Subcutaneous abdominal adipose tissue (tissue), 5 donors: Measurements from ENCODE around the gene SPRED2.

Source experiments
- H3K27ac ChIP-seq: one replicate; pipeline ENCODE4 v1.7.0; 2013; ENCODE audit warnings: low read depth, mild to moderate bottlenecking, inconsistent platforms, low read length, moderate library complexity
- H3K27me3 ChIP-seq, 5 donors: one replicate each; pipeline ENCODE4 v1.7.0; 2013; ENCODE audit warnings: low read length in 5 of 5, inconsistent platforms in 1 of 5; ENCODE audit not compliant: control insufficient read depth in 5 of 5, insufficient read depth in 4 of 5
- H3K36me3 ChIP-seq, 5 donors: one replicate each; pipeline ENCODE4 v1.7.0; 2013; ENCODE audit warnings: low read length in 5 of 5; ENCODE audit not compliant: control insufficient read depth in 5 of 5, insufficient read depth in 5 of 5
- H3K4me1 ChIP-seq, 5 donors: one replicate each; pipeline ENCODE4 v1.7.0; 2013; ENCODE audit warnings: low read length in 5 of 5, mild to moderate bottlenecking in 3 of 5, moderate library complexity in 1 of 5; ENCODE audit not compliant: control insufficient read depth in 5 of 5, insufficient read depth in 5 of 5
- H3K4me3 ChIP-seq, 5 donors: one replicate each; pipeline ENCODE4 v1.7.0; 2013; ENCODE audit warnings: low read length in 5 of 5, low read depth in 1 of 5
- H3K9ac ChIP-seq, 5 donors: one replicate each; pipeline ENCODE4 v1.7.0; 2013; ENCODE audit warnings: low read length in 5 of 5, mild to moderate bottlenecking in 4 of 5, moderate library complexity in 3 of 5
- H3K9me3 ChIP-seq, 5 donors: one replicate each; pipeline ENCODE4 v1.7.0; 2013; ENCODE audit warnings: low read length in 5 of 5; ENCODE audit not compliant: control insufficient read depth in 5 of 5
- donor health status: healthy.
- donor health status: healthy.
- donor health status: healthy.
- donor health status: healthy.
- donor health status: healthy.

The SPRED2 gene

GRCh38 chr2:65416945-65417344 lies 15.5 kb downstream of the SPRED2 start:
- Histone ChIP-seq H3K36me3 (peaks cover 0 to 2% (median 0%) of the 10 kb centered on the region in 5 donors), H3K9ac (no peak overlapping the region), H3K4me1 (peaks cover 0 to 35% (median 18%) of the 10 kb centered on the region in 5 donors), H3K9me3 (no peaks in the 10 kb centered on the region), H3K27me3 (no peaks in the 10 kb centered on the region), H3K4me3 (no peak overlapping the region), H3K27ac (no peak overlapping the region)

- peaks cover 0 to 2% (median 0%) of the 10 kb centered on the region in 5 donors for H3K36me3 ChIP-seq
- H3K27me3 ChIP-seq = no peaks in the 10 kb centered on the region
- peaks cover 0 to 37% (median 18%) of the 10 kb centered on the region in 5 donors for H3K4me1 ChIP-seq
- no peak overlapping the region for H3K27ac ChIP-seq
- H3K9ac ChIP-seq = no peak overlapping the region
- H3K4me3 ChIP-seq = no peak overlapping the region
- no peaks in the 10 kb centered on the region for H3K9me3 ChIP-seq
Measured at GRCh38 chr2:65416321-65416720, 16.1 kb downstream of the SPRED2 start.

GRCh38 chr2:65415091-65415490 lies 17.3 kb downstream of the SPRED2 start:
- H3K4me3 ChIP-seq = no peak overlapping the region
- H3K27ac ChIP-seq = no peak overlapping the region
- no peaks in the 10 kb centered on the region for H3K27me3 ChIP-seq
- H3K4me1 ChIP-seq = peaks cover 0 to 30% (median 7%) of the 10 kb centered on the region in 5 donors
- H3K36me3 ChIP-seq = peaks cover 0 to 2% (median 0%) of the 10 kb centered on the region in 5 donors
- no peak overlapping the region for H3K9ac ChIP-seq
- H3K9me3 ChIP-seq = no peaks in the 10 kb centered on the region

- Histone ChIP-seq H3K4me1 (peaks cover 0 to 27% (median 7%) of the 10 kb centered on the region in 5 donors), H3K36me3 (peaks cover 0 to 2% (median 0%) of the 10 kb centered on the region in 5 donors), H3K9ac (no peak overlapping the region), H3K9me3 (no peaks in the 10 kb centered on the region), H3K4me3 (no peak overlapping the region), H3K27me3 (no peaks in the 10 kb centered on the region), H3K27ac (no peak overlapping the region)
Measured at GRCh38 chr2:65413610-65414009, 18.8 kb downstream of the SPRED2 start.

GRCh38 chr2:65413106-65413505 lies 19.3 kb downstream of the SPRED2 start:
- Histone ChIP-seq H3K9me3 (no peaks in the 10 kb centered on the region), H3K27ac (no peak overlapping the region), H3K9ac (no peak overlapping the region), H3K27me3 (no peaks in the 10 kb centered on the region), H3K36me3 (peaks cover 0 to 2% (median 0%) of the 10 kb centered on the region in 5 donors), H3K4me1 (peaks cover 0 to 27% (median 7%) of the 10 kb centered on the region in 5 donors), H3K4me3 (no peak overlapping the region)

- Histone ChIP-seq H3K27ac (no peak overlapping the region), H3K36me3 (peaks cover 0 to 2% (median 0%) of the 10 kb centered on the region in 5 donors), H3K27me3 (no peaks in the 10 kb centered on the region), H3K9me3 (no peaks in the 10 kb centered on the region), H3K4me1 (peaks cover 1 to 39% (median 7%) of the 10 kb centered on the region in 5 donors), H3K9ac (no peak overlapping the region), H3K4me3 (no peak overlapping the region)
Measured at GRCh38 chr2:65411056-65411795, 21.2 kb downstream of the SPRED2 start.

- H3K4me1 ChIP-seq = peaks cover 1 to 45% (median 4%) of the 10 kb centered on the region in 5 donors
- no peaks in the 10 kb centered on the region for H3K27me3 ChIP-seq
- no peak overlapping the region for H3K4me3 ChIP-seq
- H3K27ac ChIP-seq = no peak overlapping the region
- no peaks in the 10 kb centered on the region for H3K9me3 ChIP-seq
- no peak overlapping the region for H3K9ac ChIP-seq
- H3K36me3 ChIP-seq = peaks cover 0 to 2% (median 0%) of the 10 kb centered on the region in 5 donors
Measured at GRCh38 chr2:65409045-65409444, 23.4 kb downstream of the SPRED2 start.

- H3K36me3 ChIP-seq = no peaks in the 10 kb centered on the region
- no peak overlapping the region for H3K27ac ChIP-seq
- H3K4me1 ChIP-seq = peaks cover 1 to 43% (median 11%) of the 10 kb centered on the region in 5 donors
Measured at GRCh38 chr2:65407240-65407639, 25.2 kb downstream of the SPRED2 start.

GRCh38 chr2:65404988-65405697 lies 27.3 kb downstream of the SPRED2 start:
- Histone ChIP-seq H3K9me3 (no peaks in the 10 kb centered on the region), H3K4me3 (no peak overlapping the region), H3K9ac (no peak overlapping the region), H3K4me1 (peaks cover 1 to 32% (median 15%) of the 10 kb centered on the region in 5 donors), H3K27ac (no peak overlapping the region), H3K27me3 (no peaks in the 10 kb centered on the region), H3K36me3 (no peaks in the 10 kb centered on the region)

More at GRCh38 chr2:65407240-65407639, 25.2 kb downstream of the SPRED2 start:
- Histone ChIP-seq H3K27me3 (no peaks in the 10 kb centered on the region), H3K4me3 (no peak overlapping the region), H3K9ac (no peak overlapping the region), H3K9me3 (no peaks in the 10 kb centered on the region)

GRCh38 chr2:65403529-65403915 lies 28.9 kb downstream of the SPRED2 start:
- no peak overlapping the region for H3K27ac ChIP-seq

More at GRCh38 chr2:65403529-65403915, 28.9 kb downstream of the SPRED2 start:
- no peak overlapping the region for H3K9ac ChIP-seq
- peaks cover 1 to 32% (median 15%) of the 10 kb centered on the region in 5 donors for H3K4me1 ChIP-seq
- H3K36me3 ChIP-seq = no peaks in the 10 kb centered on the region
- H3K9me3 ChIP-seq = no peaks in the 10 kb centered on the region
- no peaks in the 10 kb centered on the region for H3K27me3 ChIP-seq
- no peak overlapping the region for H3K4me3 ChIP-seq
